ENCODE data around the gene TINAG.

Gene TINAG

DNA sequence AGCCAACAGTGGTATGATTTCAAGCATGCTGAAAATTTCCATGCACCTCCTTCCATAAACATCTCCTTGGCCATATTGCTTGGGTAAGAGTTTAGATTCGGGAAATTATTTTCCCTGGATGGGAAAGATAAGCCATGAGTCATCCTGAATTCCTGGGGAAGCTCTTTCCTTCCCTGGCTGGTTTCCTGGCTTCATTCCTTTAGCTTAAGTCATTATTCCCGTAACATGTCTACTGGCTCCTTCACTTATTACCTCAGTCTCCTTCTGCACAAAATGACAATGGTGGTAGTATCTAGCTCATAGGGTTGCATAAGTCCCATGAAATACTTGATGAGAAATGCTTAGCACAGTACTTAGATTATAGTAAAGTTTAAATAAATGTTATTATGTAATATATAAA, 27.6 kb downstream of the TINAG start:
- no peak for TF ChIP-seq CTCF (IDR thresholded peaks at IDR 0.05; ENCODE audit: low read depth, low read length, missing control alignments)

GRCh38 chr6:54353975-54354374, 45.7 kb downstream of the TINAG start:
- no peak overlapping the region for H3K4me3 ChIP-seq (ENCODE audit: low read depth, low read length)
- TF ChIP-seq CTCF (IDR thresholded peaks at IDR 0.05; ENCODE audit: low read depth, low read length, missing control alignments), result no peak
- DNase-seq (ENCODE audit: low read depth), result no peak

More for the DNA sequence above, 27.6 kb downstream of the TINAG start:
- no peak for DNase-seq (ENCODE audit: low read depth)
- H3K4me3 ChIP-seq (ENCODE audit: low read depth, low read length), result no peak overlapping the region

DNA sequence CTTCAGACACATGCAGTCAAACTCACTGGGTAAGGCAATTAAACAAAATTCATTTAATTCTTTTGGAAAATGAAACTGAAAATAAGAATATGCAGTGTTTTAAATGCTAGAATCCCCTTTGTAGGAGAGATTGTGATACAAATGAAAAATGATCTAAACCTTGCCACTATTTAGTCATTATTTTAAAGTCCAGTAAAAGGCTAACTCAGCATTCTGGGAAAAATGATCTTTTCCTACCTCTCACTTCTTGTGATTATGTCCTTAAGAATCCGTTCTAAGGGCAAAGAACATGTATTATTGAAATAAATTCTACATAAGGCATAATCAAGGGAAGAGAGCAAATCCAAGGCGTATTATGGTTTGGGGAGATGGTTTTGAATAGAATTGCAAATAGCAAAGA, 46.4 kb downstream of the TINAG start:
- TF ChIP-seq CTCF (IDR thresholded peaks at IDR 0.05; ENCODE audit: low read depth, low read length, missing control alignments), result no peak
- H3K4me3 ChIP-seq (ENCODE audit: low read depth, low read length), result no peak overlapping the region
- no peak for DNase-seq (ENCODE audit: low read depth)

- DNase-seq (ENCODE audit: low read depth), result no peak
Observed at GRCh38 chr6:54357141-54357540, 48.9 kb downstream of the TINAG start.

GRCh38 chr6:54361188-54361587, 52.9 kb downstream of the TINAG start:
- no peak for DNase-seq (ENCODE audit: low read depth)
- TF ChIP-seq CTCF (IDR thresholded peaks at IDR 0.05; ENCODE audit: low read depth, low read length, missing control alignments), result no peak
- H3K4me3 ChIP-seq (ENCODE audit: low read depth, low read length), result no peak overlapping the region

More at GRCh38 chr6:54357141-54357540, 48.9 kb downstream of the TINAG start:
- no peak for TF ChIP-seq CTCF (IDR thresholded peaks at IDR 0.05; ENCODE audit: low read depth, low read length, missing control alignments)
- H3K4me3 ChIP-seq (ENCODE audit: low read depth, low read length), result no peak overlapping the region

- no peak overlapping the region for H3K4me3 ChIP-seq (ENCODE audit: low read depth, low read length)
- no peak for TF ChIP-seq CTCF (IDR thresholded peaks at IDR 0.05; ENCODE audit: low read depth, low read length, missing control alignments)
- DNase-seq (ENCODE audit: low read depth), result no peak
Observed at GRCh38 chr6:54361734-54362133, 53.5 kb downstream of the TINAG start.

DNA sequence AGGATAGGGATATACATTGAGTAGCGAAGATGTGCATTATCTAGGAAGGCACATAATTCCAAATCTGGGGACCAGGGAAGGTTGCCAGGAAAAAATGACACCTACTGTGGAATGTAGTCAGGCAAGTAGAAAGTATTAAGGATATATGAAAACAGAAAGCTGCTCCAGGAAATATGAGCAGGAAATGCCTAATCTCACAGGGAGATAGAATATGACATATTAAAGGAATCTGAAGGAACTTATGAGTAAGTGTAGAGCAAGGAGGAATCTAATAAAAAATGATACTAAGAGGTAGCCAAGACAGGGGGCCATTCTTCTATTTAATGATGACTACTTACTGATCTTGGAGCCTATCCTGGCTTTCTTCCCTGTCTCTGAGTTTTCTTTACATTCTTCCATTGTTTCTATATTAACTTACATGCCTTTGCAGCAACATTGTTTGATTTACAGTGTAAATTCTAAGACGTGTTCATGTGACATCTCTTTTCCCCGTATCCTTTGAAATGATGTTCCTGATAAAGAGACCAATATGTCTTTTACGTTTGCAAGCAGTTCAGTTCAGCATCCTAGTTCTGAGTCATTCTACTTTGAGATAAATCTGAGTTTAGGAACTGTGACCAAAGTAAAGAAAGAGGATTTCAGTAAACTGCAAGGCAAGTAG, 58.6 kb downstream of the TINAG start:
- no peak for DNase-seq (ENCODE audit: low read depth)
- no peak for TF ChIP-seq CTCF (IDR thresholded peaks at IDR 0.05; ENCODE audit: low read depth, low read length, missing control alignments)
- no peak overlapping the region for H3K4me3 ChIP-seq (ENCODE audit: low read depth, low read length)

Data from GM12864 (cell line).